GM10266 (cell line): ENCODE measurements around the gene PLA2G2F.
A peak's percentile ranks its signal among the peaks of the same experiment; 100 is the strongest.
"Not testable (repeated sequence)": the region's sequence is repeated elsewhere in the genome, so short reads cannot be mapped to it uniquely, and the experiment has no call there.

ENCODE experiments used
- DNase-seq: peaks from one replicate; pipeline ENCODE4 v3.0.0; 2012; ENCODE audit errors: extremely low spot score
- TF ChIP-seq, protein P1 (sequence below): IDR thresholded peaks from 2 replicates; pipeline ENCODE4 v1.5.1; 2012; ENCODE audit warnings: mild to moderate bottlenecking, low read depth; ENCODE audit not compliant: control insufficient read depth, insufficient read depth; ENCODE audit errors: missing control alignments

The PLA2G2F gene

GRCh38 chr1:20123722-20124455 lies 15.2 kb upstream of the PLA2G2F start:
- DNase-seq, result no peak
- TF ChIP-seq, protein P1, sequence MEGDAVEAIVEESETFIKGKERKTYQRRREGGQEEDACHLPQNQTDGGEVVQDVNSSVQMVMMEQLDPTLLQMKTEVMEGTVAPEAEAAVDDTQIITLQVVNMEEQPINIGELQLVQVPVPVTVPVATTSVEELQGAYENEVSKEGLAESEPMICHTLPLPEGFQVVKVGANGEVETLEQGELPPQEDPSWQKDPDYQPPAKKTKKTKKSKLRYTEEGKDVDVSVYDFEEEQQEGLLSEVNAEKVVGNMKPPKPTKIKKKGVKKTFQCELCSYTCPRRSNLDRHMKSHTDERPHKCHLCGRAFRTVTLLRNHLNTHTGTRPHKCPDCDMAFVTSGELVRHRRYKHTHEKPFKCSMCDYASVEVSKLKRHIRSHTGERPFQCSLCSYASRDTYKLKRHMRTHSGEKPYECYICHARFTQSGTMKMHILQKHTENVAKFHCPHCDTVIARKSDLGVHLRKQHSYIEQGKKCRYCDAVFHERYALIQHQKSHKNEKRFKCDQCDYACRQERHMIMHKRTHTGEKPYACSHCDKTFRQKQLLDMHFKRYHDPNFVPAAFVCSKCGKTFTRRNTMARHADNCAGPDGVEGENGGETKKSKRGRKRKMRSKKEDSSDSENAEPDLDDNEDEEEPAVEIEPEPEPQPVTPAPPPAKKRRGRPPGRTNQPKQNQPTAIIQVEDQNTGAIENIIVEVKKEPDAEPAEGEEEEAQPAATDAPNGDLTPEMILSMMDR, result no peak

GRCh38 chr1:20124456-20125057 lies 14.6 kb upstream of the PLA2G2F start:
- DNase-seq, result no peak
- TF ChIP-seq, protein P1, result no peak

GRCh38 chr1:20125100-20125499 lies 14.0 kb upstream of the PLA2G2F start:
- TF ChIP-seq, protein P1, result no peak
- DNase-seq, result no peak

GRCh38 chr1:20126041-20126805 lies 12.9 kb upstream of the PLA2G2F start:
- TF ChIP-seq, protein P1, result no peak
- DNase-seq, result peak; percentile 69

DNA sequence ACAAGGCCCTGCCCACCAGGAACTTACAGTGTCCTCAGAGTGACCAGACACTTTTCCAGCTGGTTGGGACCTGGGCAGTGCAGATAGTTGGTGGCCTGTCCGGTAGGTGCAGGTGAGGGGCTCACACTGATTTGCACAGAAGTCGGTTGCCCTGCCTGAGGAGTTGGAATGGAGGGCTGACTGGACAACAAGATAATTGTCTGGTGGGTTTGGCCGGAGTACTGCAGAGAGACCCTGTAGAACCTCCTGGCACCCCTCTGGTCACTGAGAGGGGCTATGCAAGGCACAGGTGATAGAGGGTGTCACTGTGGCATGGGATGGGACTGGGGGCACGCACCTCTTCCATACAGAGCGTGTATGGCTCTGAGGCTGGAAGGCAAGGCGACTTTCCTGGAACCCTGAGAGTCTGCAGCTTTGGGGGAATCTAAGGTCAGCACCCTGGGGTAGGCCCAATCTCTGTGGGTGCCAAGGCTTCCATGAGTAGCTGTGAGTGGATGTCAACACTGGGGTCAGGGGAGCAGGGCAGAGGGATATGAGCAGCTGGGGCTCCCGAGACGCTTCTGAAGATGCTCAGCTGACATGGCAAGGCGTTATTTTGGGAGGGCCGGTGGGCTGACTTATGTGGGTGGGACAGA lies 12.2 kb upstream of the PLA2G2F start:
- DNase-seq, result no peak
- TF ChIP-seq, protein P1, result no peak

- DNase-seq, result not testable (repeated sequence)
These were observed 8.6 kb upstream of the PLA2G2F start for GRCh38 chr1:20130518-20130917.

- TF ChIP-seq, protein P1, result no peak
- DNase-seq, result no peak
These were observed 4.1 kb upstream of the PLA2G2F start for GRCh38 chr1:20134995-20135394.
